OCI-LY3 (cell line): ENCODE results near the gene GPR65.
A peak's percentile ranks its signal among the peaks of the same experiment; 100 is the strongest.

Experiments used
- H2AFZ ChIP-seq: fragments of 200-600, 300-600 bp; shearing (Covaris generic); 2 replicates; pipeline ENCODE4 v1.6.0; 2014; ENCODE audit warnings: antibody characterized with exemption, low read depth, low read length
- H3K27ac ChIP-seq: fragments of 200-600, 300-600 bp; sonication (generic); 2 replicates; pipeline ENCODE4 v1.5.1; 2014; ENCODE audit warnings: mild to moderate bottlenecking, low read length, moderate library complexity, mixed read lengths
- H3K27me3 ChIP-seq: fragments of 200-600, 300-600 bp; sonication (generic); 2 replicates; pipeline ENCODE4 v1.6.1; 2014; ENCODE audit warnings: low read depth, low read length, mixed read lengths
- H3K36me3 ChIP-seq: fragments of 200-600, 300-600 bp; sonication (generic); replicated peaks from 2 replicates; pipeline ENCODE3; 2014; ENCODE audit warnings: low read depth, low read length, mixed read lengths
- H3K4me1 ChIP-seq: fragments of 300-600, 200-600 bp; sonication (generic); 2 replicates; pipeline ENCODE4 v1.6.1; 2014; ENCODE audit warnings: low read length, mixed read lengths
- H3K4me2 ChIP-seq: fragments of 200-600, 300-600 bp; sonication (generic); 2 replicates; pipeline ENCODE4 v1.6.1; 2014; ENCODE audit warnings: low read length, mixed read lengths
- H3K4me3 ChIP-seq: fragments of 300-600, 200-600 bp; sonication (generic); 2 replicates; pipeline ENCODE4 v1.5.1; 2014; ENCODE audit warnings: antibody characterized with exemption, mild to moderate bottlenecking, low read length, moderate library complexity
- H3K79me2 ChIP-seq: fragments of 300-600, 200-600 bp; shearing (Covaris generic); 2 replicates; pipeline ENCODE4 v1.6.1; 2014; ENCODE audit warnings: mild to moderate bottlenecking, low read length, mixed read lengths
- H3K9ac ChIP-seq: fragments of 300-600, 200-600 bp; shearing (Covaris generic); 2 replicates; pipeline ENCODE4 v1.6.0; 2014; ENCODE audit warnings: mild to moderate bottlenecking, low read length, moderate library complexity
- H3K9me3 ChIP-seq: fragments of 200-600, 300-600 bp; shearing (Covaris generic); 2 replicates; pipeline ENCODE4 v1.6.1; 2014; ENCODE audit warnings: low read length, mixed read lengths; ENCODE audit not compliant: insufficient read depth
- H4K20me1 ChIP-seq: fragments of 200-600, 300-600 bp; sonication (generic); 2 replicates; pipeline ENCODE4 v1.6.1; 2016; ENCODE audit warnings: low read length, mixed read lengths; ENCODE audit not compliant: insufficient read depth
- EZH2phosphoT487 ChIP-seq: fragments of 200-600 bp; shearing (Covaris generic); IDR thresholded peaks from 2 replicates; pipeline ENCODE4 v1.6.1; 2018; ENCODE audit warnings: antibody characterized with exemption, mixed run types, low read depth
- TF ChIP-seq, protein P1 (sequence below): fragments of 200-600, 300-600 bp; sonication (generic); IDR thresholded peaks from 2 replicates; pipeline ENCODE4 v1.5.1; 2014; ENCODE audit warnings: antibody characterized with exemption, low read length, low read depth

GPR65 gene

DNA sequence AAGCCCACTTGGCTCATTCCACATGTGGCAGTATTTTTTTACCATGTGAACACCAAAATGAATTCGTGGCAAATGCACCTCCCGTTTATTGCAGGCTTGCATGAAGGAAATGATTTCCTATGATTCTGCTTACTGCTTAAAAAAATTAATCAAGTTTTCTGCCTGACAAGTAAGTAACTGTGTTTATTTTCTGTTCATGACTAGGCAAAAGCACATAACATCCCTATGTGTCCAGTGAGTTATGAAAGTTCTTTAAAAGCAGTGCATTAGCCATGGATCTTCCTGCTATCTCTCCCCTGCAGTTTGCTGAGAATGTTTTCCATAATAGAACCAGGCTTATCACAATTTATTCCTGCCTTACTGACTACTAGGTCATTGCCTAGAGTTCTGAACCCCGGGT lies 20.4 kb downstream of the GPR65 start:
- no peaks in the 10 kb centered on the region for H3K9me3 ChIP-seq
- H3K27ac ChIP-seq, result no peak overlapping the region
- H3K27me3 ChIP-seq, result no peaks in the 10 kb centered on the region
- no peaks in the 10 kb centered on the region for H3K36me3 ChIP-seq
- H2AFZ ChIP-seq, result no peak overlapping the region
- H3K79me2 ChIP-seq, result no peaks in the 10 kb centered on the region
- no peaks in the 10 kb centered on the region for H4K20me1 ChIP-seq
- TF ChIP-seq, protein P1, sequence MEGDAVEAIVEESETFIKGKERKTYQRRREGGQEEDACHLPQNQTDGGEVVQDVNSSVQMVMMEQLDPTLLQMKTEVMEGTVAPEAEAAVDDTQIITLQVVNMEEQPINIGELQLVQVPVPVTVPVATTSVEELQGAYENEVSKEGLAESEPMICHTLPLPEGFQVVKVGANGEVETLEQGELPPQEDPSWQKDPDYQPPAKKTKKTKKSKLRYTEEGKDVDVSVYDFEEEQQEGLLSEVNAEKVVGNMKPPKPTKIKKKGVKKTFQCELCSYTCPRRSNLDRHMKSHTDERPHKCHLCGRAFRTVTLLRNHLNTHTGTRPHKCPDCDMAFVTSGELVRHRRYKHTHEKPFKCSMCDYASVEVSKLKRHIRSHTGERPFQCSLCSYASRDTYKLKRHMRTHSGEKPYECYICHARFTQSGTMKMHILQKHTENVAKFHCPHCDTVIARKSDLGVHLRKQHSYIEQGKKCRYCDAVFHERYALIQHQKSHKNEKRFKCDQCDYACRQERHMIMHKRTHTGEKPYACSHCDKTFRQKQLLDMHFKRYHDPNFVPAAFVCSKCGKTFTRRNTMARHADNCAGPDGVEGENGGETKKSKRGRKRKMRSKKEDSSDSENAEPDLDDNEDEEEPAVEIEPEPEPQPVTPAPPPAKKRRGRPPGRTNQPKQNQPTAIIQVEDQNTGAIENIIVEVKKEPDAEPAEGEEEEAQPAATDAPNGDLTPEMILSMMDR, result no peak
- no peak overlapping the region for H3K4me3 ChIP-seq
- H3K4me1 ChIP-seq, result peaks cover 14% of the 10 kb centered on the region
- H3K4me2 ChIP-seq, result no peak overlapping the region
- no peak overlapping the region for H3K9ac ChIP-seq

DNA sequence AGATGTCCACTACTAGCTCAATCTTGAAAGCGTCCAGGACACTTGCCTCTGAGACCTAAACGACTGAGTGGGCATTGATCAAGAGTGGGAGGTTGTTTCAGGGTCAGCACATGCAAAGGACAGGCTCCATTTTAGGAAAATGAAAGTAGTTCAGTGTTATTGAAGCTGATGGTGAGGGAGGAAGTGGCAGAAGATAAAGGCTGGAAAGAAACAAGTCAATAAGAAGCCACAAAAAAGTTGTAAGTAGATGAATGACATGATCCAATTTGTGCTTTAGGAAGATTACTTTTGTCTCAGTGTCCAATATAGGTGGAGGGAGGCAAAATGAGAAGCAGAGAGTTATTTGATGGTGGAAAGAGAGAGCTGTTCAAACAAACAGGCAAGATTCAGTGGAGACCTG lies 22.0 kb downstream of the GPR65 start:
- no peak overlapping the region for H2AFZ ChIP-seq
- no peaks in the 10 kb centered on the region for H3K27me3 ChIP-seq
- no peaks in the 10 kb centered on the region for H3K79me2 ChIP-seq
- H3K36me3 ChIP-seq, result no peaks in the 10 kb centered on the region
- H3K27ac ChIP-seq, result no peak overlapping the region
- no peak overlapping the region for H3K4me2 ChIP-seq
- no peak overlapping the region for H3K9ac ChIP-seq
- H3K4me1 ChIP-seq, result peaks cover 17% of the 10 kb centered on the region
- no peak overlapping the region for H3K4me3 ChIP-seq
- no peaks in the 10 kb centered on the region for H4K20me1 ChIP-seq
- no peaks in the 10 kb centered on the region for H3K9me3 ChIP-seq
- no peak for TF ChIP-seq EZH2phosphoT487
- TF ChIP-seq, protein P1, result no peak

- peaks cover 11% of the 10 kb centered on the region for H3K4me1 ChIP-seq
- H3K27ac ChIP-seq, result no peak overlapping the region
- no peak overlapping the region for H3K4me2 ChIP-seq
- no peak for TF ChIP-seq EZH2phosphoT487
- TF ChIP-seq, protein P1, result no peak
- no peaks in the 10 kb centered on the region for H3K9me3 ChIP-seq
- H4K20me1 ChIP-seq, result no peaks in the 10 kb centered on the region
- H3K4me3 ChIP-seq, result no peak overlapping the region
- no peaks in the 10 kb centered on the region for H3K79me2 ChIP-seq
- H3K27me3 ChIP-seq, result no peaks in the 10 kb centered on the region
- no peak overlapping the region for H3K9ac ChIP-seq
- H2AFZ ChIP-seq, result no peak overlapping the region
- H3K36me3 ChIP-seq, result no peaks in the 10 kb centered on the region
These were observed 24.6 kb downstream of the GPR65 start for GRCh38 chr14:88029500-88029899.

DNA sequence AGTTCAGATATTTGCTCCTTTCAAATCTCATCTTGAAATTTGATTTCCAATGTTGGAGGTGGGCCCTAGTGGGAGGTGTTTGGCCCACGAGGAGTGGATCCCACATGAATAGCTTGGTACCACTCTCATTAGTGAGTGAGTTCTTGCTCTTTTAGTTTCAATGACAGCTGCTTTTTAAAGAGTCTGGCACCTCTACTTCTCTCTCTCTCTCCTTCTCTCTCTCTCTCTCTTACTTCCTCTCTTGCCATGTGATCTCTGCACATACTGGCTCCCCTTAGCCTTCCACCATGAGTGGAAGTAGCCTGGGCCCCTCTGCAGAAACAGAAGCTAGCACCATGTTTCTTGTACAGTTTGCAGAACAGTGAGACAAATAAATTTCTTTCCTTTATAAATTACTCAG lies 25.1 kb downstream of the GPR65 start:
- H3K79me2 ChIP-seq, result no peaks in the 10 kb centered on the region
- no peak overlapping the region for H3K9ac ChIP-seq
- no peak overlapping the region for H3K4me3 ChIP-seq
- H3K27ac ChIP-seq, result no peak overlapping the region
- no peaks in the 10 kb centered on the region for H3K36me3 ChIP-seq
- no peaks in the 10 kb centered on the region for H3K9me3 ChIP-seq
- H3K4me1 ChIP-seq, result peaks cover 11% of the 10 kb centered on the region
- TF ChIP-seq, protein P1, result no peak
- TF ChIP-seq EZH2phosphoT487, result no peak
- no peak overlapping the region for H2AFZ ChIP-seq
- H3K27me3 ChIP-seq, result no peaks in the 10 kb centered on the region
- H3K4me2 ChIP-seq, result 0 out of 2 replicates have a peak overlapping the region, but pooled peaks have one; percentile 18
- no peaks in the 10 kb centered on the region for H4K20me1 ChIP-seq
